ENCODE data around the gene PPFIA2.

DNA sequence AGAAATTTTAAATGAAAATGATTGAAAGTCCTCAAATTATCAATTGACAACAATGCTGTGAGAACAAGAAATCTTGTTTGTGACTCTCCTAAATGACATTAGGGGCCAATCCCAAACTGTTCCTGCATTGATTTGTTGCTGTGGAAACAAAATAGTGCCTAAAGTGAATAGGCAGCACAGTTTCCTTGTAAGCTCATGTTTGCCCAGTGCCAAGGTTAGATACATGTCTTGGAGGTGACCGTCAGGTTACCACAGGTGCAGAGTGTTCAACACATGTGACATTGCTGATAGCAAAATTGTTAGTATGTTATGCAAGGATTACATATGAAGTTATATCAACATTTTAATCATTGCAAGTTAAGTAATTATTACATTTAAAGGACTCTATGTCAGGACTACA, 388.7 kb downstream of the PPFIA2 start:
- no peak for TF ChIP-seq CTCF (IDR thresholded peaks at IDR 0.05)
- TF ChIP-seq POLR2A (IDR thresholded peaks at IDR 0.05), result no peak
